RWPE2 (cell line): ENCODE results near the gene HINT3.

Experiments
- ATAC-seq: fragments of 200-7000 bp; cut with Tn5 transposase; 3 replicates; pipeline ENCODE4 v1.9.1; 2021; ENCODE audit warnings: low read depth
- DNase-seq: peaks from one replicate; pipeline ENCODE4 v3.0.0-alpha.2; 2020; ENCODE audit warnings: low spot score
- H3K27ac ChIP-seq: fragments of 450-650 bp; 2 replicates; pipeline ENCODE4 v1.5.1; 2017; ENCODE audit warnings: mild to moderate bottlenecking; ENCODE audit not compliant: poor library complexity, severe bottlenecking
- H3K27me3 ChIP-seq: fragments of 250-450 bp; sonication (Bioruptor Pico); 2 replicates; pipeline ENCODE4 v1.5.1; 2021; ENCODE audit warnings: mild to moderate bottlenecking, moderate library complexity; ENCODE audit not compliant: insufficient read depth, poor library complexity, severe bottlenecking
- H3K36me3 ChIP-seq: fragments of 250-450 bp; sonication (Bioruptor Pico); 2 replicates; pipeline ENCODE4 v1.5.1; 2020; ENCODE audit warnings: low read depth, mild to moderate bottlenecking, moderate library complexity
- H3K4me1 ChIP-seq: fragments of 250-450 bp; sonication (Bioruptor Pico); 2 replicates; pipeline ENCODE4 v1.5.1; 2021; ENCODE audit warnings: mild to moderate bottlenecking, moderate library complexity; ENCODE audit not compliant: insufficient read depth, poor library complexity, severe bottlenecking
- H3K4me3 ChIP-seq: fragments of 250-450 bp; sonication (Bioruptor Pico); 2 replicates; pipeline ENCODE4 v1.5.1; 2021; ENCODE audit warnings: mild to moderate bottlenecking, moderate library complexity; ENCODE audit not compliant: severe bottlenecking
- H3K9me3 ChIP-seq: fragments of 250-450 bp; sonication (Bioruptor Pico); 2 replicates; pipeline ENCODE4 v1.5.1; 2021; ENCODE audit warnings: mild to moderate bottlenecking, moderate library complexity; ENCODE audit not compliant: severe bottlenecking
- TF ChIP-seq, protein P1 (sequence below): fragments of 450-650 bp; IDR thresholded peaks from one replicate; pipeline ENCODE4 v1.5.1; 2017; ENCODE audit warnings: mild to moderate bottlenecking, moderate library complexity; ENCODE audit not compliant: poor library complexity, severe bottlenecking

Gene HINT3

DNA sequence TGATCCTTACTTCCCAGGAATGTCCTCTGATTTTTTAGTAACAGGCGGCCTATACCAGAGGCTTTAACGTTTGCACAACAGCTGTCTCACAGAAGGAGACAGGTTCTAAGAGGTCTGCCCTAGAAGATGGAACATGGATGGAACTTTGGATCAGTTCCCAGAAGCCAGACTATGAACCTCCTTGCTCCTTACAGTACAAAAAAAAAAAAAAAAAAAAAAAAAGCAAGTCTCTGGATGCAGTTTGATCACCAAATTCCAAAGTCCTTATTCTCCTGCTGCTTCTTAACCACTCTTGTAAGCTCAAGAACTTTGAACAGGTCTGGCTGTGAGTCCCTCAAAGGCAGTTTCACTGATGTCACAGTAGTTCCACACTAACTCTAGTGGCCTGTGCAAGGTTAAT is 27.7 kb downstream of the HINT3 start:
- no peaks in the 10 kb centered on the region for H3K27me3 ChIP-seq
- H3K36me3 ChIP-seq, result no peaks in the 10 kb centered on the region
- no peak for DNase-seq
- no peak overlapping the region for H3K4me3 ChIP-seq
- no peak overlapping the region for H3K27ac ChIP-seq
- no peaks in the 10 kb centered on the region for H3K9me3 ChIP-seq
- TF ChIP-seq, protein P1, sequence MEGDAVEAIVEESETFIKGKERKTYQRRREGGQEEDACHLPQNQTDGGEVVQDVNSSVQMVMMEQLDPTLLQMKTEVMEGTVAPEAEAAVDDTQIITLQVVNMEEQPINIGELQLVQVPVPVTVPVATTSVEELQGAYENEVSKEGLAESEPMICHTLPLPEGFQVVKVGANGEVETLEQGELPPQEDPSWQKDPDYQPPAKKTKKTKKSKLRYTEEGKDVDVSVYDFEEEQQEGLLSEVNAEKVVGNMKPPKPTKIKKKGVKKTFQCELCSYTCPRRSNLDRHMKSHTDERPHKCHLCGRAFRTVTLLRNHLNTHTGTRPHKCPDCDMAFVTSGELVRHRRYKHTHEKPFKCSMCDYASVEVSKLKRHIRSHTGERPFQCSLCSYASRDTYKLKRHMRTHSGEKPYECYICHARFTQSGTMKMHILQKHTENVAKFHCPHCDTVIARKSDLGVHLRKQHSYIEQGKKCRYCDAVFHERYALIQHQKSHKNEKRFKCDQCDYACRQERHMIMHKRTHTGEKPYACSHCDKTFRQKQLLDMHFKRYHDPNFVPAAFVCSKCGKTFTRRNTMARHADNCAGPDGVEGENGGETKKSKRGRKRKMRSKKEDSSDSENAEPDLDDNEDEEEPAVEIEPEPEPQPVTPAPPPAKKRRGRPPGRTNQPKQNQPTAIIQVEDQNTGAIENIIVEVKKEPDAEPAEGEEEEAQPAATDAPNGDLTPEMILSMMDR, result no peak
- H3K4me1 ChIP-seq, result peaks cover 19% of the 10 kb centered on the region
- no peak for ATAC-seq

- Histone ChIP-seq H3K36me3 (no peaks in the 10 kb centered on the region; the same call in 1 of the 2 replicates), H3K4me1 (peaks cover 19% of the 10 kb centered on the region), H3K27me3 (no peaks in the 10 kb centered on the region), H3K4me3 (peak overlapping the region; percentile 74), H3K9me3 (no peaks in the 10 kb centered on the region), H3K27ac (peak overlapping the region; percentile 73)
- ATAC-seq (no peak), DNase-seq (no peak)
- TF ChIP-seq, protein P1, result no peak
Measured at GRCh38 chr6:125985522-125985921, 29.0 kb downstream of the HINT3 start.

- DNase-seq (no peak), ATAC-seq (no peak; the same call in 2 of the 3 replicates)
- TF ChIP-seq, protein P1, result no peak
- H3K27me3 ChIP-seq, result no peaks in the 10 kb centered on the region
- peak overlapping the region; percentile 73 for H3K27ac ChIP-seq
- no peaks in the 10 kb centered on the region; the same call in 1 of the 2 replicates for H3K36me3 ChIP-seq
- peak overlapping the region; percentile 74 for H3K4me3 ChIP-seq
- H3K4me1 ChIP-seq, result peaks cover 19% of the 10 kb centered on the region
- no peaks in the 10 kb centered on the region for H3K9me3 ChIP-seq
Measured at GRCh38 chr6:125985979-125986300, 29.4 kb downstream of the HINT3 start.

GRCh38 chr6:125986301-125987025 is 29.9 kb downstream of the HINT3 start, which contains the start of gene TRMT11:
TSS of gene TRMT11 (plus strand) at chr6:125986540. CDS start at chr6:125986551, 11 bp downstream.
- no peaks in the 10 kb centered on the region; the same call in 1 of the 2 replicates for H3K36me3 ChIP-seq
- peak; percentile 87 for DNase-seq

More at GRCh38 chr6:125986301-125987025, 29.9 kb downstream of the HINT3 start, which contains the start of gene TRMT11:
- Histone ChIP-seq H3K27me3 (no peaks in the 10 kb centered on the region), H3K27ac (peak within 1 kb of the TSS; percentile 73), H3K9me3 (no peaks in the 10 kb centered on the region), H3K4me3 (peak within 1 kb of the TSS; percentile 74), H3K4me1 (peaks cover 19% of the 10 kb centered on the region)
- ATAC-seq, result peak; percentile 96
- TF ChIP-seq, protein P1, result no peak
